Kasumi-1 (cell line): ENCODE data around the gene ALDH3B2.
A peak's percentile ranks its signal among the peaks of the same experiment; 100 is the strongest.

Experiments used
- DNase-seq, 2 experiments: peaks; one replicate each; lab custom pipeline; 2025; lab: John Stamatoyannopoulos, UW

The ALDH3B2 gene

GRCh38 chr11:67613960-67614715 is 60.3 kb downstream of the ALDH3B2 start:
- peak; percentile 84 to 87 for DNase-seq

- DNase-seq, result no peak
These were observed 61.0 kb downstream of the ALDH3B2 start for GRCh38 chr11:67613313-67613959.

GRCh38 chr11:67612751-67613150 is 61.7 kb downstream of the ALDH3B2 start:
- DNase-seq, result no peak
